ENCODE measurements around the gene UBAC1.

DNA sequence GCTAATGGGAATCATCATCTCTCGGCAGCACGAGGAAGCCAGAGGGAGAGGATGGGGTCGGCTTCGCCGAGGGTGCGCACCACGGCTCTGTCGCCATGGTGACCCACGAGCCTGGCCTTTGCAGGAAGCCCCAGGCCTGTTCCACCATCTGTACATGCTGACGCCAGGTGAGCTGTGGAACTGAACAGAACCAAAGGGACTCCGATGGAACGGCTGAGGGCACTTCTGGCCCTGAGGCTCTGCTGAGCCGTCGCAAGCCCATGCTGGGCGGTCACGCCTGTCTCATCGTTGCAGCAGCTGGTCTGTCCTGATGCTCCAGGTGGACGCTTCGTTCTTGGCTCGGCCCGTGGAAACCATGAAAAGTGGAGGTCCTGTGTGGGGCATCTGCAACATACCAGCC lies 34.6 kb upstream of the UBAC1 start:
- TF ChIP-seq, protein P1, sequence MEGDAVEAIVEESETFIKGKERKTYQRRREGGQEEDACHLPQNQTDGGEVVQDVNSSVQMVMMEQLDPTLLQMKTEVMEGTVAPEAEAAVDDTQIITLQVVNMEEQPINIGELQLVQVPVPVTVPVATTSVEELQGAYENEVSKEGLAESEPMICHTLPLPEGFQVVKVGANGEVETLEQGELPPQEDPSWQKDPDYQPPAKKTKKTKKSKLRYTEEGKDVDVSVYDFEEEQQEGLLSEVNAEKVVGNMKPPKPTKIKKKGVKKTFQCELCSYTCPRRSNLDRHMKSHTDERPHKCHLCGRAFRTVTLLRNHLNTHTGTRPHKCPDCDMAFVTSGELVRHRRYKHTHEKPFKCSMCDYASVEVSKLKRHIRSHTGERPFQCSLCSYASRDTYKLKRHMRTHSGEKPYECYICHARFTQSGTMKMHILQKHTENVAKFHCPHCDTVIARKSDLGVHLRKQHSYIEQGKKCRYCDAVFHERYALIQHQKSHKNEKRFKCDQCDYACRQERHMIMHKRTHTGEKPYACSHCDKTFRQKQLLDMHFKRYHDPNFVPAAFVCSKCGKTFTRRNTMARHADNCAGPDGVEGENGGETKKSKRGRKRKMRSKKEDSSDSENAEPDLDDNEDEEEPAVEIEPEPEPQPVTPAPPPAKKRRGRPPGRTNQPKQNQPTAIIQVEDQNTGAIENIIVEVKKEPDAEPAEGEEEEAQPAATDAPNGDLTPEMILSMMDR (IDR thresholded peaks at IDR 0.05): no peak
- TF ChIP-seq POLR2A (IDR thresholded peaks at IDR 0.05): no peak
